ENCODE results near the gene EFEMP2.

Gene EFEMP2

DNA sequence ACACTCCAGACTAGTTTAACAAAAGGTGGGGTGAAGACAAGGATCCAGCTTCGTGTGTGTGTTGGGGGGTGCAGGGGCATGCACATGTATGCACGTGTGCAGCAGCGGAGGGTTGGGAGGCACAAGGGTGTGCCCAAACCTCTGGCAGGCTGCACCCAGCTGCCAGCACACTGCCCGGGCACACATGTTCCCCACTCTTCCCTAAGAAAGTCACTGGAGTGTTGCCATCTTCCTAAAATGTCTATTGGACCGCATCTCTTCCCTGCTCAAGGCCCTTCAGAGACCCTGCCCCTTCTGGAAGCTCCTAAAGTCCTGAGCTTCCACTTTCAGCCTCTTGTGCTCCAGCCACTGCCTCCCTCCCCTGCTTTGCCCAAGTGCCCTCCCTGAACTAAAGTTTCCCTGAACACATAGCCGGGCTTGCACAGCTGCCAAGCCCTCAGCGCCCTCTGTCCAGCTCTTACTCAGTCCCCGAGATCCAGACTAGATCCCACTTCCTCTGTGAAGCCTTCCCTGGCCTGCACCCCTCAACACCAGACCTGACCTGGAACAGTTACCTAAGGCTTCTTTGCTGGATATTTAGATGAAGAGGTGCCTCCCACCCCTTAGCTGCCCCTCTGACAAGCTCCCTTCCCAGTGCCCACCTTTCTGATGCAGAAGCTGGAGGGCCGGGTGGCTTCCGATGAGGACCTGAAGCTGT, 20.6 kb downstream of the EFEMP2 start:
- H3K27ac ChIP-seq, result no peak overlapping the region
- H3K4me1 ChIP-seq, result peaks cover 6% of the 10 kb centered on the region
- no peak overlapping the region for H2AFZ ChIP-seq
- H3K4me3 ChIP-seq (ENCODE audit: low read depth, low read length), result no peak overlapping the region
- H3K27me3 ChIP-seq (ENCODE audit: control insufficient read depth, insufficient read depth, low read length), result no peaks in the 10 kb centered on the region
- no peaks in the 10 kb centered on the region for H3K9me3 ChIP-seq (ENCODE audit: control insufficient read depth, low read length)
- H3K36me3 ChIP-seq (ENCODE audit: control insufficient read depth, insufficient read depth, low read length), result no peaks in the 10 kb centered on the region
- H3K9ac ChIP-seq, result no peak overlapping the region
- peaks cover 3% of the 10 kb centered on the region for H3K79me2 ChIP-seq
- TF ChIP-seq, protein P1, sequence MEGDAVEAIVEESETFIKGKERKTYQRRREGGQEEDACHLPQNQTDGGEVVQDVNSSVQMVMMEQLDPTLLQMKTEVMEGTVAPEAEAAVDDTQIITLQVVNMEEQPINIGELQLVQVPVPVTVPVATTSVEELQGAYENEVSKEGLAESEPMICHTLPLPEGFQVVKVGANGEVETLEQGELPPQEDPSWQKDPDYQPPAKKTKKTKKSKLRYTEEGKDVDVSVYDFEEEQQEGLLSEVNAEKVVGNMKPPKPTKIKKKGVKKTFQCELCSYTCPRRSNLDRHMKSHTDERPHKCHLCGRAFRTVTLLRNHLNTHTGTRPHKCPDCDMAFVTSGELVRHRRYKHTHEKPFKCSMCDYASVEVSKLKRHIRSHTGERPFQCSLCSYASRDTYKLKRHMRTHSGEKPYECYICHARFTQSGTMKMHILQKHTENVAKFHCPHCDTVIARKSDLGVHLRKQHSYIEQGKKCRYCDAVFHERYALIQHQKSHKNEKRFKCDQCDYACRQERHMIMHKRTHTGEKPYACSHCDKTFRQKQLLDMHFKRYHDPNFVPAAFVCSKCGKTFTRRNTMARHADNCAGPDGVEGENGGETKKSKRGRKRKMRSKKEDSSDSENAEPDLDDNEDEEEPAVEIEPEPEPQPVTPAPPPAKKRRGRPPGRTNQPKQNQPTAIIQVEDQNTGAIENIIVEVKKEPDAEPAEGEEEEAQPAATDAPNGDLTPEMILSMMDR (IDR thresholded peaks at IDR 0.05), result no peak
- no peak overlapping the region for H3K4me2 ChIP-seq (ENCODE audit: low read length)

DNA sequence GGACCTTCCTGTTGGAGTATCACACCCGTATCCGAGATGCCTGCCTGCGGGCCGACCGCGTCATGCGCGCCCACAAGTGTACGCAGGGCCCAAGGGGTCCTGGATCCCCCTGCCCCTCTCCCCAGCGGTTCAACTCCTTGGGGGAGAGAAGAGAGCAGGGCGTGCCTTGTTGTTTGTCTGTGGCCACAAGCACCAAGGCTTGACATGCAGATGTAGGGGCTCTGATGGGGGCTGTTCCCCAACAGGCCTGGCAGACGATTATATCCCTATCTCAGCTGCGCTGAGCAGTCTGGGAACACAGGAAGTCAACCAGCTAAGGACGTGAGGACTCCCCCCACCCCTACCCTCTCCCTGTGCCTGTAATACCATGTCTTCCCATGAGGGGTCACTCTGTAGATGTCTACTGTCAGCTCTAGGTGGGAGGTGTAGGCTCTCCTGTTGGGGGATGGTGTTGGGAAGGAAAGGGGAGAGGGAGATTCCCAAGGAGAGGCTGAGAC, 21.5 kb downstream of the EFEMP2 start:
- Histone ChIP-seq H2AFZ (no peak overlapping the region), H3K9ac (no peak overlapping the region), H3K4me1 (peaks cover 2% of the 10 kb centered on the region), H3K36me3 (ENCODE audit: control insufficient read depth, insufficient read depth, low read length) (no peaks in the 10 kb centered on the region), H3K4me3 (ENCODE audit: low read depth, low read length) (no peak overlapping the region), H3K9me3 (ENCODE audit: control insufficient read depth, low read length) (no peaks in the 10 kb centered on the region), H3K79me2 (no peaks in the 10 kb centered on the region), H3K4me2 (ENCODE audit: low read length) (no peak overlapping the region), H3K27me3 (ENCODE audit: control insufficient read depth, insufficient read depth, low read length) (no peaks in the 10 kb centered on the region), H3K27ac (no peak overlapping the region)
- TF ChIP-seq, protein P1 (IDR thresholded peaks at IDR 0.05), result no peak

DNA sequence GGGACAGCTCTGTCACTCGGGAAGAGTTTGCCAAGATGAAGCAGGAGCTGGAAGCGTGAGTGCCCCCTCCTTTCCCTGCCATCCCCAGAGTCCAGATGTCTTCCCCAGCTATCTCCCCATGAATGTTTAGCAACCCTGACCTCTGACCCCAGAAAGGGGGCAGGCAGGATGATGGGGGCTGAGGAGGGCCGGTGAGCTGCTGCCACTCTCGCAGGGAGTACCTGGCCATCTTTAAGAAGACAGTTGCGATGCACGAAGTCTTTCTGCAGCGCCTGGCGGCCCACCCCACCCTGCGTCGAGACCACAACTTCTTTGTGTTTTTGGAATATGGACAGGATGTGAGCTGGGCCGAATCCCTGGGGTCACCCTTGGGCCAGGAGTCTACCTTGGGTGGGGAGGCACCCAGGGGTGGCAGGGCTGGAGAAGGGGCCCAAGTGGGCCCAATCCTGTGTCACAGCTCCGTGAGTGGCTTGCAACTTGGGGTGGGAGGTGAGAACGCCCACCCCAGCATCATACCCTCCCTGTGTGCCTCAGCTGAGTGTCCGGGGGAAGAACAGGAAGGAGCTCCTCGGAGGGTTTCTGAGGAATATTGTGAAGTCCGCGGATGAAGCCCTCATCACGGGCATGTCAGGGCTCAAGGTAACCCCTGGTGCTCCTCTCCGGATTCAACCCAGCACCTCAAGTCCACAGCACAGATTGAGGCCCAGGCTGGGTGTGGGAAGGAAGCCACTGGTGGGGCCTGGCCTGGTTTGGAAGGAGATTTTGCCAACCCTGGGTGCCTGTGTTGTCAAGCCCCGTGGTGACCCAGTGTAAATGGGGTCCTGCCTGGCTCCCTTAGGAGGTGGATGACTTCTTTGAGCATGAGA, 22.1 kb downstream of the EFEMP2 start:
- H3K36me3 ChIP-seq (ENCODE audit: control insufficient read depth, insufficient read depth, low read length), result no peaks in the 10 kb centered on the region
- no peaks in the 10 kb centered on the region for H3K4me1 ChIP-seq

DNA sequence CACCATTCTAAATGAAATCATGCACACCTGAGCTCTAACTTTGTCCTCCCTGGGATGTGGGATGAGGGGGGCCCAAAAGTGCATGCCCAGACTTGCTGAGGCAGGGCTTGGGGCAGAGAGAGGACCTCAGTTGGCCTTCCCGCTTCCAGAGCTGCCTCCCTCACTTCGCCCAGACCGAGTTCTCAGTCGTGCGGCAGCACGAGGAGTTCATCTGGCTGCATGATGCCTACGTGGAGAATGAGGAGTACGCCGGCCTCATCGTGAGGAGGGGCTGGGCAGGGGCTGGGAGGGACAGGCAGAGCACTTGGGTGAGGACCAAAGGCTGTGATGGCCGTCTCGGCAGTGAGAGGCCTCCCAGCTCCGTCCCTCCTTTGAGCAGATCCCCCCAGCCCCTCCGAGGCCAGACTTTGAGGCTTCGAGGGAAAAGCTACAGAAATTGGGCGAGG, 22.8 kb downstream of the EFEMP2 start:
- H3K27me3 ChIP-seq (ENCODE audit: control insufficient read depth, insufficient read depth, low read length), result no peaks in the 10 kb centered on the region
- TF ChIP-seq, protein P1 (IDR thresholded peaks at IDR 0.05), result no peak
- no peak overlapping the region for H3K4me2 ChIP-seq (ENCODE audit: low read length)
- H3K9ac ChIP-seq, result no peak overlapping the region
- no peaks in the 10 kb centered on the region for H3K79me2 ChIP-seq
- H3K4me1 ChIP-seq, result no peaks in the 10 kb centered on the region
- no peaks in the 10 kb centered on the region for H3K36me3 ChIP-seq (ENCODE audit: control insufficient read depth, insufficient read depth, low read length)
- no peaks in the 10 kb centered on the region for H3K9me3 ChIP-seq (ENCODE audit: control insufficient read depth, low read length)
- H3K4me3 ChIP-seq (ENCODE audit: low read depth, low read length), result no peak overlapping the region
- H3K27ac ChIP-seq, result no peak overlapping the region
- H2AFZ ChIP-seq, result no peak overlapping the region

More for the DNA sequence above, 22.1 kb downstream of the EFEMP2 start:
- no peaks in the 10 kb centered on the region for H3K9me3 ChIP-seq (ENCODE audit: control insufficient read depth, low read length)
- no peak overlapping the region for H2AFZ ChIP-seq
- TF ChIP-seq, protein P1 (IDR thresholded peaks at IDR 0.05), result no peak
- H3K27ac ChIP-seq, result no peak overlapping the region
- no peak overlapping the region for H3K9ac ChIP-seq
- no peaks in the 10 kb centered on the region for H3K79me2 ChIP-seq
- H3K27me3 ChIP-seq (ENCODE audit: control insufficient read depth, insufficient read depth, low read length), result no peaks in the 10 kb centered on the region
- no peak overlapping the region for H3K4me3 ChIP-seq (ENCODE audit: low read depth, low read length)
- H3K4me2 ChIP-seq (ENCODE audit: low read length), result no peak overlapping the region
